Measurements from ENCODE around the gene FER1L5.

DNA sequence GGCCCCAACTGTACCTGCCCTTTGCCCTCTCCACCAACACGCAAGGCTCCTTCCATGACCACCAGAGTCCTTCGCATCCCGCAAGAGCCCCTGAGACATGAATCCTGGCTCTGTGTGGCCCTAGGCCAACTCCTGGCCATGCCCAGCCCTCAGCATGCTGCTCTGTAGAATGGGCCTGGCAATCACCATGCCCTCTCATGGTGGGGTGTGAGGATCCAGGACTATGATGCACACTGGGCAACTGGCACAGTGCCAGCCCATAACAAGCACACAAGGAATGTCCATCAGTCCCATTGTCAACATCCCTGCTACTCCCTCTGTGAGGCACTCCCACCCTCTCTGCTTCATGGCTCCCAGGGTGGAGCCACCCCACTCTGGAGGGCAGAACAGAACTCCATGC, 44.7 kb downstream of the FER1L5 start:
- TF ChIP-seq, protein P1, sequence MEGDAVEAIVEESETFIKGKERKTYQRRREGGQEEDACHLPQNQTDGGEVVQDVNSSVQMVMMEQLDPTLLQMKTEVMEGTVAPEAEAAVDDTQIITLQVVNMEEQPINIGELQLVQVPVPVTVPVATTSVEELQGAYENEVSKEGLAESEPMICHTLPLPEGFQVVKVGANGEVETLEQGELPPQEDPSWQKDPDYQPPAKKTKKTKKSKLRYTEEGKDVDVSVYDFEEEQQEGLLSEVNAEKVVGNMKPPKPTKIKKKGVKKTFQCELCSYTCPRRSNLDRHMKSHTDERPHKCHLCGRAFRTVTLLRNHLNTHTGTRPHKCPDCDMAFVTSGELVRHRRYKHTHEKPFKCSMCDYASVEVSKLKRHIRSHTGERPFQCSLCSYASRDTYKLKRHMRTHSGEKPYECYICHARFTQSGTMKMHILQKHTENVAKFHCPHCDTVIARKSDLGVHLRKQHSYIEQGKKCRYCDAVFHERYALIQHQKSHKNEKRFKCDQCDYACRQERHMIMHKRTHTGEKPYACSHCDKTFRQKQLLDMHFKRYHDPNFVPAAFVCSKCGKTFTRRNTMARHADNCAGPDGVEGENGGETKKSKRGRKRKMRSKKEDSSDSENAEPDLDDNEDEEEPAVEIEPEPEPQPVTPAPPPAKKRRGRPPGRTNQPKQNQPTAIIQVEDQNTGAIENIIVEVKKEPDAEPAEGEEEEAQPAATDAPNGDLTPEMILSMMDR (IDR thresholded peaks at IDR 0.05) = no peak
- TF ChIP-seq POLR2AphosphoS5 (IDR thresholded peaks at IDR 0.05) (no peak), EP300 (IDR thresholded peaks at IDR 0.05) (no peak), POLR2A (IDR thresholded peaks at IDR 0.05; ENCODE audit: low read depth) (no peak)

All from esophagus muscularis mucosa (tissue), 4 donors.